ENCODE measurements around the gene SERINC5.
A peak's percentile ranks its signal among the peaks of the same experiment; 100 is the strongest.
"Not testable (repeated sequence)": the region's sequence is repeated elsewhere in the genome, so short reads cannot be mapped to it uniquely, and the experiment has no call there.

SERINC5 gene

GRCh38 chr5:80275347-80275746 is 19.5 kb upstream of the SERINC5 start:
- H3K4me3 ChIP-seq (ENCODE audit: control insufficient read depth, low read depth, low read length), result no peak overlapping the region
- DNase-seq (ENCODE audit: low read depth), result peak; percentile 21
- TF ChIP-seq CTCF (conservative IDR thresholded peaks at IDR 0.05; ENCODE audit: control insufficient read depth, insufficient read depth, low read depth, low read length), result peak; percentile 37

DNA sequence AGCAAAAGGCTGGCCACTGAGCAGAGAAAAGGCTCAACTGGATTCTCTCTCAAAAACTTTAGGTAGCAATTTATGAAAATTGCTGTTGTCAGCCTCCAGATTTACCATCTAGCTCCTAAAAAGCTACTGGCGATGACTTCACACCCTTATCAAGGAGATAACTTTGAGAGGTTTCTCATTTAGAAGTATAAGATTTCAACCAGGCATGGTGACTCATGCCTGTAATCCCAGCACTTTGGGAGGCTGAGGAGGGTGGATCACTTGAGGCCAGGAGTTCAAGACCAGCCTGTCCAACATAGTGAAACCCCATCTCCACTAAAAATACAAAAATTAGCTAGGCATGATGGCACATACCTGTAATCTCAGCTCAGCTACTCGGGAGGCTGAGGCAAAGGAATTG is 14.7 kb upstream of the SERINC5 start:
- DNase-seq (ENCODE audit: low read depth); H3K4me3 ChIP-seq (ENCODE audit: control insufficient read depth, low read depth, low read length): not testable (repeated sequence)

- no peak for DNase-seq (ENCODE audit: low read depth)
- no peak for TF ChIP-seq CTCF (conservative IDR thresholded peaks at IDR 0.05; ENCODE audit: control insufficient read depth, insufficient read depth, low read depth, low read length)
- no peak overlapping the region for H3K4me3 ChIP-seq (ENCODE audit: control insufficient read depth, low read depth, low read length)
Observed at GRCh38 chr5:80269991-80270438, 14.2 kb upstream of the SERINC5 start.

GRCh38 chr5:80268916-80269315 is 13.1 kb upstream of the SERINC5 start:
- H3K4me3 ChIP-seq (ENCODE audit: control insufficient read depth, low read depth, low read length), result no peak overlapping the region
- TF ChIP-seq CTCF (conservative IDR thresholded peaks at IDR 0.05; ENCODE audit: control insufficient read depth, insufficient read depth, low read depth, low read length), result no peak
- DNase-seq (ENCODE audit: low read depth), result no peak

DNA sequence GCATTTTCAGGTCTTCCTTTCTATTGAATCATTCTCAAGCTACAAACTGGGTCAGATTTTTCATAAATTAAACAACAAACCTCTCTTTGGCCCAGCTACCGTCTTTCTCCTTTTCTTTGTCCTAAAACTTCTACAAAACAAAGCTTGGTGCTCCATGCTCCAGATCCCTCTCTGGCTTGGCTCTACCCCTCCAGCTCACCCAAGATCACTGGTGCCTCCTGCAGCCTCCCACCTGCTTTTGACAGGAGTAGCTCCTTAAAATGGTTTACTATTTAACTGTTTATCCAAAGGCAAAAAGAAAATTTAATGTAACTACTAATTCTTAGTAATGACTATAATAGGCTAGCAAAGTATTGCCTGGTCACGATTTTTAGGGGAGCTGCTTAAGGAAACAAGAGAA is 10.7 kb upstream of the SERINC5 start:
- TF ChIP-seq CTCF (conservative IDR thresholded peaks at IDR 0.05; ENCODE audit: control insufficient read depth, insufficient read depth, low read depth, low read length), result no peak
- no peak for DNase-seq (ENCODE audit: low read depth)
- no peak overlapping the region for H3K4me3 ChIP-seq (ENCODE audit: control insufficient read depth, low read depth, low read length)

DNA sequence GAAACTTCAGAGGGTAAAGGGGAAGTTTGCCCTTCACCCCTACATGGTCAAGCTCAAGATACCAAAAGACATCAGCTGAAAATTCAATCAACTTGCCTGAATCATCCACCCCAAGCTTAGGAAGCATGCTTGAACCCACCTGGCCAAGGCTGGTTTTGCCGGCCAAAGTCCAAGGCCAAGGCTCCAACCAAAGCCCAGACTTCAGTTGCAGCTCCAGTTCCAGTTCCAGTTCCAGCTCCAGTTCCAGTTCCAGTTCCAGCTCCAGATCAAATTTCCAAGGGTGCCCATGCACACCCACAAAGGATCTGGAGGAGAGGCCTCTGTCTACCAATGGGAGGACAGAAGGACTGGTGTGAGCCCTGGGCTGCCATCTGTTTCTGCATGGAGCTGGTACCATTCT is 4.6 kb upstream of the SERINC5 start:
- no peak for TF ChIP-seq CTCF (conservative IDR thresholded peaks at IDR 0.05; ENCODE audit: control insufficient read depth, insufficient read depth, low read depth, low read length)
- H3K4me3 ChIP-seq (ENCODE audit: control insufficient read depth, low read depth, low read length), result no peak overlapping the region
- no peak for DNase-seq (ENCODE audit: low read depth)

GRCh38 chr5:80259511-80260203 is 3.8 kb upstream of the SERINC5 start:
- no peak overlapping the region for H3K4me3 ChIP-seq (ENCODE audit: control insufficient read depth, low read depth, low read length)
- no peak for DNase-seq (ENCODE audit: low read depth)
- no peak for TF ChIP-seq CTCF (conservative IDR thresholded peaks at IDR 0.05; ENCODE audit: control insufficient read depth, insufficient read depth, low read depth, low read length)
